ENCODE results near the gene ITPKB. TPM values are rescaled to one million over a fixed set of nuclear protein-coding genes. Genes with fewer than 3 reads are reported as not detected.

ITPKB gene
- polyA plus RNA-seq, 1 of the 3 experiments (the other 2 are of a cell fraction) = 2.4 TPM

DNA sequence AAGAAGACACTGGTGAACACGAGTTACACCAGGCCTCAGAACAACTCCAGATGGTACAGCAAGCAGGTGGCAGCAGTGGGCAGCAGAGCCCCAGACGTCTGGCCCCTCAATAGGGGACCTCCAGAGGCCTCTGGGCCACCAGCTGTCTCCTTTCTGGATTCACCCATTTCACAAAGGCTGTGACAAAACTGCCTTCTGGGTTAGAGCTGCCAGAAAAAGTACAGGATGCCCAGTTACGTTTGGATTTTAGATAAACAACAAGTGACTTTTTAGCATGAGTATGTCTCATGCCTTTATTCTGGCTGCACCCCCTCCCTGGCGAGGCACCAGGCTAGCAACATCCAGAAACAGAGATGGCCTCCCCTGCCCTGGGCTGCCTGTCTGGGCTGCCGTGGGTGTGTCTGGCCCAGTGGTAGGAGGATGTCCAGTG is 30.1 kb downstream of the ITPKB start:
- ChIA-PET CTCF (interaction anchor here (1.2 kb wide), 1 partner anchor 112 kb away, joined by 4 read pairs; no protein-coding TSS in a partner anchor), POLR2A (no interaction called here)
- peaks cover 7% of the 10 kb centered on the region for H3F3A ChIP-seq (replicated peaks; ENCODE audit: insufficient read depth)
- no peak overlapping the region for H3K4me3 ChIP-seq (ENCODE audit: low read depth in 2 of 2, low read length in 1 of 2)
- H3K27ac ChIP-seq (ENCODE audit: low read depth in 2 of 2, low read length in 1 of 2) = peak overlapping the region in 1 of 2 experiments; percentile 34; a peak in 1 of 4 replicates
- H3K9me2 ChIP-seq = no peaks in the 10 kb centered on the region
- no peak for DNase-seq
- no peaks in the 10 kb centered on the region for H3K27me3 ChIP-seq (ENCODE audit: insufficient read depth)
- peaks cover 5 to 12% of the 10 kb centered on the region in 2 experiments for H3K4me1 ChIP-seq (ENCODE audit: control insufficient read depth in 1 of 2, insufficient read depth in 2 of 2, low read depth in 1 of 2, low read length in 1 of 2)
- TF ChIP-seq YY1 (IDR thresholded peaks at IDR 0.05; ENCODE audit: low read depth) (no peak), GABPA (IDR thresholded peaks at IDR 0.05; ENCODE audit: low read depth) (no peak)
- TF ChIP-seq, protein P1, sequence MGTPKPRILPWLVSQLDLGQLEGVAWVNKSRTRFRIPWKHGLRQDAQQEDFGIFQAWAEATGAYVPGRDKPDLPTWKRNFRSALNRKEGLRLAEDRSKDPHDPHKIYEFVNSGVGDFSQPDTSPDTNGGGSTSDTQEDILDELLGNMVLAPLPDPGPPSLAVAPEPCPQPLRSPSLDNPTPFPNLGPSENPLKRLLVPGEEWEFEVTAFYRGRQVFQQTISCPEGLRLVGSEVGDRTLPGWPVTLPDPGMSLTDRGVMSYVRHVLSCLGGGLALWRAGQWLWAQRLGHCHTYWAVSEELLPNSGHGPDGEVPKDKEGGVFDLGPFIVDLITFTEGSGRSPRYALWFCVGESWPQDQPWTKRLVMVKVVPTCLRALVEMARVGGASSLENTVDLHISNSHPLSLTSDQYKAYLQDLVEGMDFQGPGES (IDR thresholded peaks at IDR 0.05; ENCODE audit: low read depth, low read length) = no peak
- H3K9ac ChIP-seq = no peak overlapping the region
- no peaks in the 10 kb centered on the region for H3K36me3 ChIP-seq (replicated peaks in 1 of 2; ENCODE audit: control insufficient read depth in 1 of 2, insufficient read depth in 2 of 2, low read length in 1 of 2)
- no peaks in the 10 kb centered on the region for H3K79me2 ChIP-seq (ENCODE audit: insufficient read depth)
- no peaks in the 10 kb centered on the region for H3K9me3 ChIP-seq
- H3K4me2 ChIP-seq = 0 out of 2 replicates have a peak overlapping the region, but pooled peaks have one; percentile 13
- whole genome bisulfite sequencing (ENCODE audit: low lambda C conversion rate) = 66% methylated on average over 5 of the region's 5 CpGs
- no peak overlapping the region for H2AFZ ChIP-seq (ENCODE audit: low read depth)
- no peaks in the 10 kb centered on the region for H4K20me1 ChIP-seq (ENCODE audit: insufficient read depth)

DNA sequence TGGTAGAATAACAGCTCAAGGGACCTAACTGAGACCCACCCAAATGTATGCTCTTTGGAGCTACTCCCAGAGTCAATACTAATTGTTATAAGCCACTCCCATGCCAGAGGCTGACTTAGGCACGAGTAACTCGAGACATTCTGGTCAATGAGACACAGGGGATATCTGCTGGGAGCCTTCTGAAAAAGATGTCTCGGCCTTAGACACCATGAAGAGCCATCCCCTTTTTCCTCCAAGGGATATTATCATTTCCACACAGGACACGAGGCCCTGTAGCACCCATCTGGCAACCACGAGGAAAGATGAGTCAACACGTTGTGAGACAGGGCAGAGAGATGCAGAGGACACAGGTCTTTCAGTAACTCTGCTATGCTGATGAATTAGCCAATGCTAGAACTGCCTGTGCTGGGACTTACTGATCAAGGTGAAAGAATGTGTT is 30.7 kb downstream of the ITPKB start:
- Histone ChIP-seq H3K27me3 (ENCODE audit: insufficient read depth) (no peaks in the 10 kb centered on the region), H2AFZ (ENCODE audit: low read depth) (no peak overlapping the region), H4K20me1 (ENCODE audit: insufficient read depth) (no peaks in the 10 kb centered on the region), H3F3A (replicated peaks; ENCODE audit: insufficient read depth) (peaks cover 7% of the 10 kb centered on the region), H3K79me2 (ENCODE audit: insufficient read depth) (no peaks in the 10 kb centered on the region), H3K4me3 (ENCODE audit: low read depth in 2 of 2, low read length in 1 of 2) (no peak overlapping the region), H3K4me1 (ENCODE audit: control insufficient read depth in 1 of 2, insufficient read depth in 2 of 2, low read depth in 1 of 2, low read length in 1 of 2) (peaks cover 5 to 16% of the 10 kb centered on the region in 2 experiments), H3K9me3 (no peaks in the 10 kb centered on the region), H3K36me3 (replicated peaks in 1 of 2; ENCODE audit: control insufficient read depth in 1 of 2, insufficient read depth in 2 of 2, low read length in 1 of 2) (no peaks in the 10 kb centered on the region), H3K9ac (no peak overlapping the region), H3K9me2 (no peaks in the 10 kb centered on the region), H3K4me2 (0 out of 2 replicates have a peak overlapping the region, but pooled peaks have one; percentile 13), H3K27ac (ENCODE audit: low read depth in 2 of 2, low read length in 1 of 2) (peak overlapping the region in 1 of 2 experiments; percentile 15; a peak in 1 of 4 replicates)
- 42% methylated on average over 6 of the region's 6 CpGs for WGBS (ENCODE audit: low lambda C conversion rate)
- TF ChIP-seq FOXM1 (IDR thresholded peaks at IDR 0.05; ENCODE audit: low read depth) (no peak), YY1 (IDR thresholded peaks at IDR 0.05; ENCODE audit: low read depth) (no peak), EZH2phosphoT487 (IDR thresholded peaks at IDR 0.05; ENCODE audit: borderline replicate concordance, low read depth) (no peak), FOSL2 (IDR thresholded peaks at IDR 0.05; ENCODE audit: borderline replicate concordance, low read depth) (peak; percentile 55; the same call in 1 of the 2 replicates), SMC3 (IDR thresholded peaks at IDR 0.05; ENCODE audit: low read depth, low read length) (no peak), TCF12 (IDR thresholded peaks at IDR 0.05) (peak; percentile 84), JUND (IDR thresholded peaks at IDR 0.05) (peak; percentile 33; the same call in 1 of the 2 replicates), MEF2A (IDR thresholded peaks at IDR 0.05; ENCODE audit: borderline replicate concordance, low read depth) (no peak), MXI1 (IDR thresholded peaks at IDR 0.05; ENCODE audit: low read depth, low read length) (no peak), SIN3A (IDR thresholded peaks at IDR 0.05; ENCODE audit: borderline replicate concordance, low read depth, low read length) (0 out of 2 replicates have a peak, but pooled peaks have one; percentile 52), RXRA (IDR thresholded peaks at IDR 0.05; ENCODE audit: borderline replicate concordance, low read depth) (no peak), GABPA (IDR thresholded peaks at IDR 0.05; ENCODE audit: low read depth) (no peak)
- TF ChIP-seq, protein P2, sequence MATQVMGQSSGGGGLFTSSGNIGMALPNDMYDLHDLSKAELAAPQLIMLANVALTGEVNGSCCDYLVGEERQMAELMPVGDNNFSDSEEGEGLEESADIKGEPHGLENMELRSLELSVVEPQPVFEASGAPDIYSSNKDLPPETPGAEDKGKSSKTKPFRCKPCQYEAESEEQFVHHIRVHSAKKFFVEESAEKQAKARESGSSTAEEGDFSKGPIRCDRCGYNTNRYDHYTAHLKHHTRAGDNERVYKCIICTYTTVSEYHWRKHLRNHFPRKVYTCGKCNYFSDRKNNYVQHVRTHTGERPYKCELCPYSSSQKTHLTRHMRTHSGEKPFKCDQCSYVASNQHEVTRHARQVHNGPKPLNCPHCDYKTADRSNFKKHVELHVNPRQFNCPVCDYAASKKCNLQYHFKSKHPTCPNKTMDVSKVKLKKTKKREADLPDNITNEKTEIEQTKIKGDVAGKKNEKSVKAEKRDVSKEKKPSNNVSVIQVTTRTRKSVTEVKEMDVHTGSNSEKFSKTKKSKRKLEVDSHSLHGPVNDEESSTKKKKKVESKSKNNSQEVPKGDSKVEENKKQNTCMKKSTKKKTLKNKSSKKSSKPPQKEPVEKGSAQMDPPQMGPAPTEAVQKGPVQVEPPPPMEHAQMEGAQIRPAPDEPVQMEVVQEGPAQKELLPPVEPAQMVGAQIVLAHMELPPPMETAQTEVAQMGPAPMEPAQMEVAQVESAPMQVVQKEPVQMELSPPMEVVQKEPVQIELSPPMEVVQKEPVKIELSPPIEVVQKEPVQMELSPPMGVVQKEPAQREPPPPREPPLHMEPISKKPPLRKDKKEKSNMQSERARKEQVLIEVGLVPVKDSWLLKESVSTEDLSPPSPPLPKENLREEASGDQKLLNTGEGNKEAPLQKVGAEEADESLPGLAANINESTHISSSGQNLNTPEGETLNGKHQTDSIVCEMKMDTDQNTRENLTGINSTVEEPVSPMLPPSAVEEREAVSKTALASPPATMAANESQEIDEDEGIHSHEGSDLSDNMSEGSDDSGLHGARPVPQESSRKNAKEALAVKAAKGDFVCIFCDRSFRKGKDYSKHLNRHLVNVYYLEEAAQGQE (IDR thresholded peaks at IDR 0.05; ENCODE audit: low read depth, low read length) = no peak
- TF ChIP-seq, protein P3, sequence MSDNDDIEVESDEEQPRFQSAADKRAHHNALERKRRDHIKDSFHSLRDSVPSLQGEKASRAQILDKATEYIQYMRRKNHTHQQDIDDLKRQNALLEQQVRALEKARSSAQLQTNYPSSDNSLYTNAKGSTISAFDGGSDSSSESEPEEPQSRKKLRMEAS (IDR thresholded peaks at IDR 0.05; ENCODE audit: low read depth) = peak; percentile 99
- ChIA-PET CTCF (interaction anchor here (0.8 kb wide), 1 partner anchor 28 kb away, joined by 3 read pairs; no protein-coding TSS in a partner anchor), POLR2A (no interaction called here)
- no peak for DNase-seq
